NCI-H510A treated with DMSO at 0.1 percent for 48 hours (cell line): ENCODE data around the gene GTF2H1.

Experiments used
- DNase-seq: peaks from one replicate; lab custom pipeline; 2025; lab: John Stamatoyannopoulos, UW

GTF2H1 gene

GRCh38 chr11:18321969-18322711 is at the start of gene GTF2H1, which contains the start of gene HPS5:
Gene GTF2H1, plus strand, starts transcription at chr11:18322567. Its CDS starts 10,508 bp downstream, at chr11:18333075.
Gene HPS5, minus strand, starts transcription at chr11:18322140. Its CDS starts 4,282 bp downstream, at chr11:18317858.
- peak; percentile 77 for DNase-seq

- no peak for DNase-seq
These were observed 44.6 kb upstream of the GTF2H1 start for GRCh38 chr11:18277565-18278271.

- DNase-seq, result no peak
These were observed 41.8 kb upstream of the GTF2H1 start for GRCh38 chr11:18280438-18281045.

GRCh38 chr11:18282626-18283025 is 39.7 kb upstream of the GTF2H1 start:
- DNase-seq, result no peak

GRCh38 chr11:18285841-18286240 is 36.5 kb upstream of the GTF2H1 start:
- DNase-seq, result no peak

GRCh38 chr11:18288911-18289310 is 33.5 kb upstream of the GTF2H1 start:
- no peak for DNase-seq

GRCh38 chr11:18294862-18295261 is 27.5 kb upstream of the GTF2H1 start:
- DNase-seq, result no peak

- no peak for DNase-seq
These were observed 27.1 kb upstream of the GTF2H1 start for GRCh38 chr11:18295316-18295715.

- no peak for DNase-seq
These were observed 22.6 kb upstream of the GTF2H1 start for GRCh38 chr11:18299721-18300120.

- DNase-seq, result no peak
These were observed 17.6 kb upstream of the GTF2H1 start for GRCh38 chr11:18304745-18305144.

- DNase-seq, result no peak
These were observed 14.8 kb upstream of the GTF2H1 start for GRCh38 chr11:18307461-18308139.

- DNase-seq, result no peak
These were observed 14.1 kb upstream of the GTF2H1 start for GRCh38 chr11:18308242-18308641.

- DNase-seq, result no peak
These were observed 12.7 kb upstream of the GTF2H1 start for GRCh38 chr11:18309691-18310090.

GRCh38 chr11:18310800-18311340 is 11.5 kb upstream of the GTF2H1 start:
- DNase-seq, result no peak

- DNase-seq, result no peak
These were observed 10.4 kb upstream of the GTF2H1 start for GRCh38 chr11:18312012-18312411.

GRCh38 chr11:18312663-18313420 is 9.5 kb upstream of the GTF2H1 start:
- DNase-seq, result no peak

GRCh38 chr11:18313965-18314763 is 8.2 kb upstream of the GTF2H1 start:
- no peak for DNase-seq

- no peak for DNase-seq
These were observed 7.4 kb upstream of the GTF2H1 start for GRCh38 chr11:18314784-18315523.

GRCh38 chr11:18315893-18316292 is 6.5 kb upstream of the GTF2H1 start:
- no peak for DNase-seq

GRCh38 chr11:18317551-18317950 is 4.8 kb upstream of the GTF2H1 start:
- DNase-seq, result no peak
